ENCODE data around the gene LIN28A. TPM values are rescaled to one million over a fixed set of nuclear protein-coding genes. Genes with fewer than 3 reads are reported as not detected.

LIN28A gene
- polyA plus RNA-seq, 1 donor from 2014 or later, result 1.0 TPM

DNA sequence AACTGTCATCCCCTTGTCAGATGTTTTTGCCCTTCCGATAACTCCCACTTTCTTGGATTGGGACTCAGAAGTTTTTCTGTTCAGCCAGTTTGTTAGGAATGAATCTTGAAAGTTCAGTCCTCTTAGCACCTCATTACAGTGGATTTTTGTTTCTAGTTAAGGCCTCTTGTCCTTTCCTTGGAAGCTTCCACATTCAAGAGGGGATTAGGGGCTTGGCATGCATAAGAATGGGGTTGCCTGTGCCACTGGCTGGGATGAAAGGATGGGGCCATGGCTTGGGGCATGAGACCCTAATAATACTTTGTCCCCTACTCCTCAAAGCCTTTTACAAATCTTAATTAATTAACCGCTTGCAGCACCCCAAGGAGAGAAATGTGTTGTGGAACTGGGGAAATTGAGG, 19.1 kb downstream of the LIN28A start:
- H3K4me3 ChIP-seq (ENCODE audit: low read length), result no peak overlapping the region
- H3K9me3 ChIP-seq (ENCODE audit: low read length), result no peaks in the 10 kb centered on the region
- peaks cover 8% of the 10 kb centered on the region for H3K79me2 ChIP-seq (replicated peaks; ENCODE audit: insufficient read depth, low read length)
- H3K9ac ChIP-seq (ENCODE audit: low read length), result no peak overlapping the region
- TF ChIP-seq TAF1 (IDR thresholded peaks at IDR 0.05; ENCODE audit: low read depth), result no peak
- no peak for TF ChIP-seq SMC3 (conservative IDR thresholded peaks at IDR 0.05; ENCODE audit: poor library complexity)
- no peak for TF ChIP-seq MXI1 (conservative IDR thresholded peaks at IDR 0.05; ENCODE audit: poor library complexity, severe bottlenecking)
- TF ChIP-seq, protein P1, sequence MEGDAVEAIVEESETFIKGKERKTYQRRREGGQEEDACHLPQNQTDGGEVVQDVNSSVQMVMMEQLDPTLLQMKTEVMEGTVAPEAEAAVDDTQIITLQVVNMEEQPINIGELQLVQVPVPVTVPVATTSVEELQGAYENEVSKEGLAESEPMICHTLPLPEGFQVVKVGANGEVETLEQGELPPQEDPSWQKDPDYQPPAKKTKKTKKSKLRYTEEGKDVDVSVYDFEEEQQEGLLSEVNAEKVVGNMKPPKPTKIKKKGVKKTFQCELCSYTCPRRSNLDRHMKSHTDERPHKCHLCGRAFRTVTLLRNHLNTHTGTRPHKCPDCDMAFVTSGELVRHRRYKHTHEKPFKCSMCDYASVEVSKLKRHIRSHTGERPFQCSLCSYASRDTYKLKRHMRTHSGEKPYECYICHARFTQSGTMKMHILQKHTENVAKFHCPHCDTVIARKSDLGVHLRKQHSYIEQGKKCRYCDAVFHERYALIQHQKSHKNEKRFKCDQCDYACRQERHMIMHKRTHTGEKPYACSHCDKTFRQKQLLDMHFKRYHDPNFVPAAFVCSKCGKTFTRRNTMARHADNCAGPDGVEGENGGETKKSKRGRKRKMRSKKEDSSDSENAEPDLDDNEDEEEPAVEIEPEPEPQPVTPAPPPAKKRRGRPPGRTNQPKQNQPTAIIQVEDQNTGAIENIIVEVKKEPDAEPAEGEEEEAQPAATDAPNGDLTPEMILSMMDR (IDR thresholded peaks at IDR 0.05; ENCODE audit: poor library complexity, severe bottlenecking), result no peak
- TF ChIP-seq EP300 (conservative IDR thresholded peaks at IDR 0.05; ENCODE audit: poor library complexity, severe bottlenecking), result no peak
- no peak for TF ChIP-seq EZH2 (IDR thresholded peaks at IDR 0.05; ENCODE audit: borderline replicate concordance, insufficient read depth, low read length, poor library complexity, severe bottlenecking)
- H3K36me3 ChIP-seq (ENCODE audit: insufficient read depth, low read length), result no peaks in the 10 kb centered on the region
- H3K27ac ChIP-seq (ENCODE audit: low read length), result no peak overlapping the region
- no peak overlapping the region for H3K4me2 ChIP-seq (ENCODE audit: low read length)
- H3K9me2 ChIP-seq (ENCODE audit: insufficient read depth, low read length), result no peaks in the 10 kb centered on the region
- H4K20me1 ChIP-seq (ENCODE audit: insufficient read depth), result no peaks in the 10 kb centered on the region
- H3K27me3 ChIP-seq (ENCODE audit: insufficient read depth, low read depth, low read length), result no peaks in the 10 kb centered on the region
- peaks cover 6% of the 10 kb centered on the region for H3F3A ChIP-seq (ENCODE audit: insufficient read depth, low read length, poor library complexity, severe bottlenecking)
- H2AFZ ChIP-seq (ENCODE audit: low read depth, low read length), result no peak overlapping the region

DNA sequence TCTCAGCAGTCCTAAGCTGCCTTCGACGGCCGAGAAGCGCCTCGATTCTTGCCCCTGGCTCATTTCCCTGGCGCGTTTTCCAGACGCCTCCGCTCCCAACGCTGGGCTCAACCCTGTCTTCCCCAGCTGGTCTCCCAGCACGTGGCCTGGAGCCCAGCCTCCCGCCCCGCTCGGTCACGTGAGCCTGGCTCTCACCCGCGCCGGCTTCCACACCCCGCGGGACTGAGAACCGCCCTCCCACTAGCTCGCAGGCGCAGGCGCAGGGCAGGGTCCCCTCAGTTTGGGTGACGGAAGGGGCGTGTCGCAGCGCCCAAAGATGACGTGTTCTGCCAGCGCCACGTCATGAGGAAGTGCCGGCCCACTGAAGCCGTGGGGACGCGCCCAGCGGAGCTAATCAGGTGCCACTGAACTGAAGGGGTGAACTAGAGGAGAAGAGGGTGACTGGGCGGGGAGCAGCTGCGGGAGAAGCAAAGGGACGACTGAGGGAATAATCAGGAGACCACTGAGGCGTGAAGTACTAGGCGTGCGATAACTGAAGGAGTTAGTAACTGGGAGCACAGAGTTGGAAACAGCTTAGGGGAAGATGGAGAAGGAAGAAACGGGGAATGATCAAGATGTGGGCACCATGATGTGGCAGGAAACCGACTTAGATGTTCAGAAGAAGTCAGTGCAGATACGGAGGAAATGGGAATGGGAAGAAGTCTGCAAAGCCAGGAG, 21.5 kb downstream of the LIN28A start, which contains the start of gene DHDDS:
TSS of gene DHDDS (plus strand) at position 343 of the 717 bp plus-strand sequence. CDS start 625 bp downstream, outside the sequence.
- peaks cover 8% of the 10 kb centered on the region for H3K79me2 ChIP-seq (replicated peaks; ENCODE audit: insufficient read depth, low read length)
- TF ChIP-seq POLR2AphosphoS5 (IDR thresholded peaks at IDR 0.05) (peak; percentile 95), EP300 (conservative IDR thresholded peaks at IDR 0.05; ENCODE audit: poor library complexity, severe bottlenecking) (peak; percentile 90), RAD21 (conservative IDR thresholded peaks at IDR 0.05) (peak; percentile 47), EZH2 (IDR thresholded peaks at IDR 0.05; ENCODE audit: borderline replicate concordance, insufficient read depth, low read length, poor library complexity, severe bottlenecking) (no peak), TAF1 (IDR thresholded peaks at IDR 0.05; ENCODE audit: low read depth) (peak; percentile 60), SMC3 (conservative IDR thresholded peaks at IDR 0.05; ENCODE audit: poor library complexity) (peak; percentile 61), MXI1 (conservative IDR thresholded peaks at IDR 0.05; ENCODE audit: poor library complexity, severe bottlenecking) (peak; percentile 96)
- TF ChIP-seq, protein P2, sequence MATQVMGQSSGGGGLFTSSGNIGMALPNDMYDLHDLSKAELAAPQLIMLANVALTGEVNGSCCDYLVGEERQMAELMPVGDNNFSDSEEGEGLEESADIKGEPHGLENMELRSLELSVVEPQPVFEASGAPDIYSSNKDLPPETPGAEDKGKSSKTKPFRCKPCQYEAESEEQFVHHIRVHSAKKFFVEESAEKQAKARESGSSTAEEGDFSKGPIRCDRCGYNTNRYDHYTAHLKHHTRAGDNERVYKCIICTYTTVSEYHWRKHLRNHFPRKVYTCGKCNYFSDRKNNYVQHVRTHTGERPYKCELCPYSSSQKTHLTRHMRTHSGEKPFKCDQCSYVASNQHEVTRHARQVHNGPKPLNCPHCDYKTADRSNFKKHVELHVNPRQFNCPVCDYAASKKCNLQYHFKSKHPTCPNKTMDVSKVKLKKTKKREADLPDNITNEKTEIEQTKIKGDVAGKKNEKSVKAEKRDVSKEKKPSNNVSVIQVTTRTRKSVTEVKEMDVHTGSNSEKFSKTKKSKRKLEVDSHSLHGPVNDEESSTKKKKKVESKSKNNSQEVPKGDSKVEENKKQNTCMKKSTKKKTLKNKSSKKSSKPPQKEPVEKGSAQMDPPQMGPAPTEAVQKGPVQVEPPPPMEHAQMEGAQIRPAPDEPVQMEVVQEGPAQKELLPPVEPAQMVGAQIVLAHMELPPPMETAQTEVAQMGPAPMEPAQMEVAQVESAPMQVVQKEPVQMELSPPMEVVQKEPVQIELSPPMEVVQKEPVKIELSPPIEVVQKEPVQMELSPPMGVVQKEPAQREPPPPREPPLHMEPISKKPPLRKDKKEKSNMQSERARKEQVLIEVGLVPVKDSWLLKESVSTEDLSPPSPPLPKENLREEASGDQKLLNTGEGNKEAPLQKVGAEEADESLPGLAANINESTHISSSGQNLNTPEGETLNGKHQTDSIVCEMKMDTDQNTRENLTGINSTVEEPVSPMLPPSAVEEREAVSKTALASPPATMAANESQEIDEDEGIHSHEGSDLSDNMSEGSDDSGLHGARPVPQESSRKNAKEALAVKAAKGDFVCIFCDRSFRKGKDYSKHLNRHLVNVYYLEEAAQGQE (IDR thresholded peaks at IDR 0.05; ENCODE audit: borderline replicate concordance), result peak; percentile 72
- TF ChIP-seq, protein P1 (IDR thresholded peaks at IDR 0.05; ENCODE audit: poor library complexity, severe bottlenecking), result peak; percentile 21
- peak within 1 kb of the TSS; percentile 93 for H3K4me2 ChIP-seq (ENCODE audit: low read length)
- no peaks in the 10 kb centered on the region for H4K20me1 ChIP-seq (ENCODE audit: insufficient read depth)
- no peaks in the 10 kb centered on the region for H3K27me3 ChIP-seq (ENCODE audit: insufficient read depth, low read depth, low read length)
- H3K27ac ChIP-seq (ENCODE audit: low read length), result peak within 1 kb of the TSS; percentile 86
- peak within 1 kb of the TSS; percentile 96 for H2AFZ ChIP-seq (ENCODE audit: low read depth, low read length)
- H3K36me3 ChIP-seq (ENCODE audit: insufficient read depth, low read length), result no peaks in the 10 kb centered on the region
- H3K9ac ChIP-seq (ENCODE audit: low read length), result peak within 1 kb of the TSS; percentile 72
- no peaks in the 10 kb centered on the region for H3K9me3 ChIP-seq (ENCODE audit: low read length)
- H3K9me2 ChIP-seq (ENCODE audit: insufficient read depth, low read length), result no peaks in the 10 kb centered on the region
- H3F3A ChIP-seq (ENCODE audit: insufficient read depth, low read length, poor library complexity, severe bottlenecking), result peaks cover 6% of the 10 kb centered on the region
- H3K4me3 ChIP-seq (ENCODE audit: low read length), result peak within 1 kb of the TSS; percentile 78
